Endodermal cell (in vitro differentiated cells): ENCODE data around the gene EPS8L3. TPM values are rescaled to one million over a fixed set of nuclear protein-coding genes. Genes with fewer than 3 reads are reported as not detected.

Source experiments
- DNase-seq: peaks from one replicate; pipeline ENCODE4 v3.0.0-alpha.2; 2017
- H3K27ac ChIP-seq: 2 replicates; pipeline ENCODE4 v1.5.1; 2013; ENCODE audit warnings: mild to moderate bottlenecking, low read depth, low read length, moderate library complexity
- H3K27me3 ChIP-seq: 2 replicates; pipeline ENCODE4 v1.6.1; 2013; ENCODE audit warnings: mild to moderate bottlenecking, low read length, moderate library complexity; ENCODE audit not compliant: insufficient read depth, control insufficient read depth, poor library complexity, severe bottlenecking
- H3K36me3 ChIP-seq: 2 replicates; pipeline ENCODE4 v1.7.0; 2013; ENCODE audit warnings: mild to moderate bottlenecking, low read length, moderate library complexity; ENCODE audit not compliant: control insufficient read depth, insufficient read depth
- H3K4me1 ChIP-seq: one replicate; pipeline ENCODE4 v1.7.0; 2013; ENCODE audit warnings: low read length; ENCODE audit not compliant: control insufficient read depth, insufficient read depth
- H3K4me3 ChIP-seq: 2 replicates; pipeline ENCODE4 v1.5.1; 2013; ENCODE audit warnings: mild to moderate bottlenecking, low read length, moderate library complexity
- H3K9ac ChIP-seq: 2 replicates; pipeline ENCODE4 v1.6.1; 2013; ENCODE audit warnings: mild to moderate bottlenecking, low read length, moderate library complexity; ENCODE audit not compliant: poor library complexity, severe bottlenecking; ENCODE audit errors: extremely low read depth
- H3K9me3 ChIP-seq: 2 replicates; pipeline ENCODE4 v1.6.1; 2013; ENCODE audit warnings: mild to moderate bottlenecking, low read length, moderate library complexity; ENCODE audit not compliant: control insufficient read depth
- H3K27ac Mint-ChIP-seq: 2 replicates; pipeline ENCODE4 v1.8.0; 2020; ENCODE audit warnings: mixed read lengths
- H3K27me3 Mint-ChIP-seq: 2 replicates; pipeline ENCODE4 v1.8.0; 2021; ENCODE audit warnings: mild to moderate bottlenecking, mixed read lengths; ENCODE audit not compliant: insufficient read depth
- H3K36me3 Mint-ChIP-seq: 2 replicates; pipeline ENCODE4 v1.8.0; 2020; ENCODE audit warnings: low read depth, mixed read lengths
- H3K4me1 Mint-ChIP-seq: 2 replicates; pipeline ENCODE4 v1.8.0; 2020; ENCODE audit warnings: mixed read lengths
- H3K4me3 Mint-ChIP-seq: 2 replicates; pipeline ENCODE4 v1.8.0; 2020; ENCODE audit warnings: mild to moderate bottlenecking, moderate library complexity, mixed read lengths
- H3K9me3 Mint-ChIP-seq: 2 replicates; pipeline ENCODE4 v1.8.0; 2020; ENCODE audit warnings: mild to moderate bottlenecking, mixed read lengths
- WGBS, 2 experiments: methylation state at CpG; one replicate each; pipeline versions ENCODE4 v1.1.5 to v1.1.7; 2013; ENCODE audit warnings: missing lambda C conversion rate in 2 of 2, mixed read lengths in 1 of 2; ENCODE audit not compliant: insufficient coverage in 1 of 2, insufficient read length in 1 of 2; 5-methylcytosine and 5-hydroxymethylcytosine counted together
- total RNA-seq, 2 donors: library from RNA; stranded (reverse); fragmentation: NEBNext Ultra II Directional in 1 of 2; extraction: Animal tissue kit (Norgen Biotek cat#: 25700) in 1 of 2; gene quantifications; 2 replicates in 1 of 2; 3 replicates in 1 of 2; pipeline ENCODE4 v1.2.1, GENCODE V29; 2021
- TF ChIP-seq, protein P1 (sequence below): fragments of 200-600 bp; sonication (generic); conservative IDR thresholded peaks from 2 replicates; pipeline ENCODE4 v1.5.0; 2021; ENCODE audit warnings: antibody characterized with exemption, mild to moderate bottlenecking

EPS8L3 gene
- total RNA-seq, 2 donors from 2014 or later = not detected

DNA sequence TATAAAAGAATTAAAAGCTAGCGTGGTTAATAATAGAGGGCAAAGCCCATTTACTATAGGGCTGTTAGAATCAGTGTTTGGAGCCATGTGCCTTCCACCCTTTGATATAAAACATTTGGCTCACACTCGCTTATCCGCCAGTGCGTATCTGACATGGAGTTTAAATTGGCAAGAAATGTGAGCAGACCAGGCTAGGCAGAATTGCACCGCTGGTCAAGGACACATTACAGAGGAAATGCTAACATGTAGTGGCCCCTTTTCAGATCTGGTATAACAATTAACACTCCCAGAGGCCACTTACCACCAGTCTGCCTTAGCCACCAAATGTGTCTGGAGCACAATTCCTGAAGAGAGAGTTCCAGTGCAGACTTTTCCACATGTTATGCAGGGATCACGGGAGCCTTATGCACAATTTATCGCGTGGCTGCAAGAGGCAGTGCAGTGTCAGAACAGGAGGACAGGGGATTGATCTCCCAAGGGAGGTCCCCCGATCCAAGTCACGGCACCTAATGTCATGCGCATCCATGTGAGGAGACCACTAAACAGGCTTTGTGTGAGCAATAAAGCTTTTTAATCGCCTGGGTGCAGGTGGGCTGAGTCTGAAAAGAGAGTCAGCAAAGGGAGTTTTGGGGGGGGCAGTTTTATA lies 36.9 kb downstream of the EPS8L3 start:
- H3K27ac Mint-ChIP-seq = no peak overlapping the region
- no peak overlapping the region for H3K4me3 ChIP-seq
- no peak overlapping the region for H3K9ac ChIP-seq
- no peak for DNase-seq
- H3K4me1 Mint-ChIP-seq = peaks cover 3% of the 10 kb centered on the region
- no peaks in the 10 kb centered on the region for H3K4me1 ChIP-seq
- H3K9me3 ChIP-seq = peaks cover 16% of the 10 kb centered on the region
- peaks cover 4% of the 10 kb centered on the region for H3K27me3 Mint-ChIP-seq
- WGBS, 2 experiments = 92 to 95% methylated on average over 11 to 12 of the region's 12 CpGs
- H3K27ac ChIP-seq = no peak overlapping the region
- H3K36me3 ChIP-seq = no peaks in the 10 kb centered on the region
- no peak overlapping the region for H3K4me3 Mint-ChIP-seq
- H3K9me3 Mint-ChIP-seq = peaks cover 26% of the 10 kb centered on the region
- H3K27me3 ChIP-seq = no peaks in the 10 kb centered on the region
- TF ChIP-seq, protein P1, sequence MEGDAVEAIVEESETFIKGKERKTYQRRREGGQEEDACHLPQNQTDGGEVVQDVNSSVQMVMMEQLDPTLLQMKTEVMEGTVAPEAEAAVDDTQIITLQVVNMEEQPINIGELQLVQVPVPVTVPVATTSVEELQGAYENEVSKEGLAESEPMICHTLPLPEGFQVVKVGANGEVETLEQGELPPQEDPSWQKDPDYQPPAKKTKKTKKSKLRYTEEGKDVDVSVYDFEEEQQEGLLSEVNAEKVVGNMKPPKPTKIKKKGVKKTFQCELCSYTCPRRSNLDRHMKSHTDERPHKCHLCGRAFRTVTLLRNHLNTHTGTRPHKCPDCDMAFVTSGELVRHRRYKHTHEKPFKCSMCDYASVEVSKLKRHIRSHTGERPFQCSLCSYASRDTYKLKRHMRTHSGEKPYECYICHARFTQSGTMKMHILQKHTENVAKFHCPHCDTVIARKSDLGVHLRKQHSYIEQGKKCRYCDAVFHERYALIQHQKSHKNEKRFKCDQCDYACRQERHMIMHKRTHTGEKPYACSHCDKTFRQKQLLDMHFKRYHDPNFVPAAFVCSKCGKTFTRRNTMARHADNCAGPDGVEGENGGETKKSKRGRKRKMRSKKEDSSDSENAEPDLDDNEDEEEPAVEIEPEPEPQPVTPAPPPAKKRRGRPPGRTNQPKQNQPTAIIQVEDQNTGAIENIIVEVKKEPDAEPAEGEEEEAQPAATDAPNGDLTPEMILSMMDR = no peak
- H3K36me3 Mint-ChIP-seq = peaks cover 5% of the 10 kb centered on the region

GRCh38 chr1:109726007-109726406 lies 37.7 kb downstream of the EPS8L3 start:
- Mint-ChIP-seq H3K27ac (no peak overlapping the region), H3K4me1 (peaks cover 3% of the 10 kb centered on the region), H3K36me3 (peaks cover 5% of the 10 kb centered on the region), H3K27me3 (peaks cover 2% of the 10 kb centered on the region), H3K9me3 (peaks cover 22% of the 10 kb centered on the region), H3K4me3 (no peak overlapping the region)
- TF ChIP-seq, protein P1 = no peak
- 60 to 89% methylated on average over 1 of the region's 1 CpG for WGBS, 2 experiments
- no peak overlapping the region for H3K27ac ChIP-seq
- H3K9me3 ChIP-seq = peaks cover 20% of the 10 kb centered on the region
- H3K4me3 ChIP-seq = no peak overlapping the region
- H3K27me3 ChIP-seq = no peaks in the 10 kb centered on the region
- no peaks in the 10 kb centered on the region for H3K4me1 ChIP-seq
- no peak overlapping the region for H3K9ac ChIP-seq
- no peaks in the 10 kb centered on the region for H3K36me3 ChIP-seq
- DNase-seq = no peak

DNA sequence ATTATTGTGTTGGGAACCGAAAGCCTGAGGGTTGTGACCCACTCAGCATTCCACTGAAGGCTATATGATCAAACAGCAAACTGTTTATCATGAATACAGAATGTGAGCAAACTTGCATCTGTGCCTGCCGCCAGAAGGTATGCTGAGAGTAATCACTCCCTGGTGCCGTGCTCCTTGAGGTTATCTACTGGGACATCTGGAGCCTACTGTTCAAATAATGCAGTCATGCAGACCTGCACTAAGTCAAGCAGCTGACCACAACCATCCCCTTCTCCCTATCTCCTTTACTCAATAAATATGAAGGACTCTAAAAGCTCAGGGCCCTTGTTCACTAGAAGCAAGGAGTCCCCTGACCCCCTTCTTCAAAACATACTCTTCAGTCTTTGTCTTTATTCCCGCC lies 38.2 kb downstream of the EPS8L3 start:
- no peaks in the 10 kb centered on the region for H3K27me3 ChIP-seq
- peaks cover 20% of the 10 kb centered on the region for H3K9me3 ChIP-seq
- H3K27me3 Mint-ChIP-seq = peaks cover 2% of the 10 kb centered on the region
- peaks cover 3% of the 10 kb centered on the region for H3K4me1 Mint-ChIP-seq
- no peak overlapping the region for H3K27ac ChIP-seq
- no peaks in the 10 kb centered on the region for H3K36me3 ChIP-seq
- 91% methylated on average over 4 of the region's 4 CpGs for WGBS, 2 experiments
- H3K9me3 Mint-ChIP-seq = peaks cover 20% of the 10 kb centered on the region
- TF ChIP-seq, protein P1 = no peak
- H3K4me1 ChIP-seq = no peaks in the 10 kb centered on the region
- peaks cover 5% of the 10 kb centered on the region for H3K36me3 Mint-ChIP-seq
- H3K27ac Mint-ChIP-seq = no peak overlapping the region
- no peak overlapping the region for H3K9ac ChIP-seq
- DNase-seq = no peak
- H3K4me3 ChIP-seq = no peak overlapping the region
- no peak overlapping the region for H3K4me3 Mint-ChIP-seq
